Smooth muscle cell (in vitro differentiated cells): Measurements from ENCODE around the gene HAP1. TPM values are rescaled to one million over a fixed set of nuclear protein-coding genes. Genes with fewer than 3 reads are reported as not detected.

Experiments used
- DNase-seq: peaks from one replicate; lab custom pipeline; 2025; ENCODE audit not compliant: unreplicated experiment; lab: John Stamatoyannopoulos, UW
- H2AFZ ChIP-seq: fragments of 200-600 bp; sonication (generic); 2 replicates; pipeline ENCODE4 v1.6.0; 2016; ENCODE audit warnings: antibody characterized with exemption, low read depth, mild to moderate bottlenecking
- H3F3A ChIP-seq: fragments of 200-600 bp; sonication (generic); 2 replicates; pipeline ENCODE4 v1.6.0; 2017; ENCODE audit warnings: antibody characterized with exemption, low read depth
- H3K27ac ChIP-seq: fragments of 200-600 bp; sonication (generic); 2 replicates; pipeline ENCODE4 v1.5.1; 2016; ENCODE audit warnings: low read depth, mild to moderate bottlenecking
- H3K27me3 ChIP-seq: fragments of 200-600 bp; sonication (generic); 2 replicates; pipeline ENCODE4 v1.6.1; 2016; ENCODE audit warnings: low read depth, mild to moderate bottlenecking
- H3K36me3 ChIP-seq: fragments of 200-600 bp; sonication (generic); 2 replicates; pipeline ENCODE4 v1.5.1; 2016; ENCODE audit warnings: low read depth
- H3K4me1 ChIP-seq: fragments of 200-600 bp; sonication (generic); 2 replicates; pipeline ENCODE4 v1.5.1; 2016; ENCODE audit warnings: low read depth
- H3K4me2 ChIP-seq: fragments of 200-600 bp; sonication (generic); 2 replicates; pipeline ENCODE4 v1.6.0; 2016; ENCODE audit warnings: mild to moderate bottlenecking
- H3K4me3 ChIP-seq: fragments of 200-600 bp; sonication (generic); 2 replicates; pipeline ENCODE4 v1.5.1; 2016; ENCODE audit warnings: mild to moderate bottlenecking
- H3K79me2 ChIP-seq: fragments of 200-600 bp; sonication (generic); 2 replicates; pipeline ENCODE4 v1.6.0; 2016; ENCODE audit warnings: low read depth, mild to moderate bottlenecking
- H3K9ac ChIP-seq: fragments of 200-600 bp; sonication (generic); 2 replicates; pipeline ENCODE4 v1.6.0; 2016; ENCODE audit warnings: low read depth
- H3K9me3 ChIP-seq: fragments of 200-600 bp; sonication (generic); replicated peaks from 2 replicates; pipeline ENCODE4 v1.5.1; 2016; ENCODE audit warnings: low read depth
- H4K20me1 ChIP-seq: fragments of 200-600 bp; sonication (generic); 2 replicates; pipeline ENCODE4 v1.6.0; 2016; ENCODE audit warnings: low read depth
- CTCF ChIP-seq: fragments of 200-600 bp; sonication (generic); IDR thresholded peaks from 2 replicates; pipeline ENCODE4 v1.5.1; 2017; ENCODE audit warnings: borderline replicate concordance, mild to moderate bottlenecking, antibody characterized with exemption; ENCODE audit not compliant: insufficient read depth, poor library complexity, severe bottlenecking
- WGBS: methylation state at CpG from one replicate; pipeline ENCODE4 v1.1.7; 2016; ENCODE audit warnings: low lambda C conversion rate; 5-methylcytosine and 5-hydroxymethylcytosine counted together
- polyA plus RNA-seq: library from polyadenylated mRNA; unstranded; fragments of >200 nt; fragmentation: Nextera tagmentation; extraction: Ambion mirVana; gene quantifications from 2 replicates; pipeline ENCODE4 v1.2.1, GENCODE V29; 2016
- total RNA-seq: library from RNA; depleted of rRNA; stranded (reverse); fragments of >200 nt; gene quantifications from 2 replicates; pipeline ENCODE4 v1.2.3, GENCODE V29; 2014

HAP1 gene
- total and polyA plus RNA-seq, 2 experiments from 2014 or later, result 0.36 to 0.73 TPM

DNA sequence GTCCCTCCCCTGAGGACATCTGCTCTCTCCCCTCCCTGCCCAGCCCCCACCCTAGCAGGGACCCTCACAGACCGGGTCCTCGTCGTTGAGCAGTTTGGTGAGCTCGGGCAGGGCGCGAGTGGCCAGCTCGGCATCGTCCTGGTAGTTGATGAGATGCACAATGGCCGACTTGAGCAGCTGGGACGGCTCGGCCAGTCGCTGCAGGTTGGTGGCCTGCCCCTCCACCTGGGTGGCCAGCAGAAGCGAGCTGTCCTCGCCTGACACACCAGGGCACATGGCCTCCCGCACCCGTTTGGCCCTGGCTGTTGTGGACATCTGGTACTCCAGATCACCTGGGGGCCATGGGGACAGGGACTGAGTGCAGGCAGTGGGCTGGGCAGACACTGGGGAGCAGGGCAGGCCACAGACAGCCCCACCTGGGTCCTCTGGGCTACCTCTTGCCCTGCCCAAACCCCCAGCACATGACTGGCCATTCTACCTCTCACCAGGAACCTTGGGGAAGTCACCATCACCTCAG is 35.0 kb upstream of the HAP1 start:
- Histone ChIP-seq H3K4me3 (no peak overlapping the region), H2AFZ (no peak overlapping the region), H3K27ac (no peak overlapping the region), H3K4me1 (no peaks in the 10 kb centered on the region), H3K9ac (no peak overlapping the region), H3F3A (peaks cover 5% of the 10 kb centered on the region), H3K9me3 (no peaks in the 10 kb centered on the region), H3K4me2 (no peak overlapping the region), H4K20me1 (peaks cover 85% of the 10 kb centered on the region), H3K36me3 (peaks cover 17% of the 10 kb centered on the region), H3K27me3 (no peaks in the 10 kb centered on the region), H3K79me2 (peaks cover 31% of the 10 kb centered on the region)
- no peak for DNase-seq
- TF ChIP-seq CTCF, result no peak
- 94% methylated on average over 14 of the region's 16 CpGs for WGBS

DNA sequence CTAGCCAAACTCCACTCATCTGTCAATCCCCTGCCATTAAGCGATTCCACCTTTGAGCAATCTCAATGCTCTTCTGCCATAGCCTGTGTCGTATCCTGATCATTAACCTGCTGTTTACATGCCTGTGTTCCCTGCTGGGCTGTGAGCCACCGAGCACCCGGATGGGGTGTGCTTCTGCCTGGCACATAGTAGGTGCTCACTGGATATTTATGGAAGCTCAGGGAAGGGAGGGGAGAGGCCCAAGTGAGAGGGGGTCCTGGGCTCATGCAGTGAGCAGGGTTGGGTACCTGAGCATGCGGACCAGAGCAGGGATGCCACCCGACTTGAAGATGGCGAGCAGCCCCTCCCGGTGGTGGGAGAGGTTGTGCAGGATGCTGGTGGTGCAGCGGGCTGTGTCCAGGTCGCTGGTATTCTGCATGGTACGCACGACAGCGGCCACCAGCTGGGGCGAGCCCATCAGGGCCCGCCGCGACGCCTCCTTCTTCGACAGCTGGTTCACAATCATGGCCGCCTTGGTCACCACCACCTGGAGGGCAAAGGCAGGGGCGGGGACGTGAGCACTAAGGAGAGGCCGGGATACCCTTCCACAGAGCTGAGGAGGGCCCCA is 34.3 kb upstream of the HAP1 start:
- peaks cover 90% of the 10 kb centered on the region for H4K20me1 ChIP-seq
- no peak overlapping the region for H3K4me2 ChIP-seq
- H2AFZ ChIP-seq, result no peak overlapping the region
- no peaks in the 10 kb centered on the region for H3K4me1 ChIP-seq
- H3K79me2 ChIP-seq, result peaks cover 28% of the 10 kb centered on the region
- H3K27ac ChIP-seq, result no peak overlapping the region
- WGBS, result 97% methylated on average over 22 of the region's 23 CpGs
- no peak for TF ChIP-seq CTCF
- no peak for DNase-seq
- H3K9me3 ChIP-seq, result no peaks in the 10 kb centered on the region
- no peak overlapping the region for H3K4me3 ChIP-seq
- no peak overlapping the region for H3K9ac ChIP-seq
- H3K36me3 ChIP-seq, result peaks cover 17% of the 10 kb centered on the region
- H3F3A ChIP-seq, result peaks cover 5% of the 10 kb centered on the region
- no peaks in the 10 kb centered on the region for H3K27me3 ChIP-seq

DNA sequence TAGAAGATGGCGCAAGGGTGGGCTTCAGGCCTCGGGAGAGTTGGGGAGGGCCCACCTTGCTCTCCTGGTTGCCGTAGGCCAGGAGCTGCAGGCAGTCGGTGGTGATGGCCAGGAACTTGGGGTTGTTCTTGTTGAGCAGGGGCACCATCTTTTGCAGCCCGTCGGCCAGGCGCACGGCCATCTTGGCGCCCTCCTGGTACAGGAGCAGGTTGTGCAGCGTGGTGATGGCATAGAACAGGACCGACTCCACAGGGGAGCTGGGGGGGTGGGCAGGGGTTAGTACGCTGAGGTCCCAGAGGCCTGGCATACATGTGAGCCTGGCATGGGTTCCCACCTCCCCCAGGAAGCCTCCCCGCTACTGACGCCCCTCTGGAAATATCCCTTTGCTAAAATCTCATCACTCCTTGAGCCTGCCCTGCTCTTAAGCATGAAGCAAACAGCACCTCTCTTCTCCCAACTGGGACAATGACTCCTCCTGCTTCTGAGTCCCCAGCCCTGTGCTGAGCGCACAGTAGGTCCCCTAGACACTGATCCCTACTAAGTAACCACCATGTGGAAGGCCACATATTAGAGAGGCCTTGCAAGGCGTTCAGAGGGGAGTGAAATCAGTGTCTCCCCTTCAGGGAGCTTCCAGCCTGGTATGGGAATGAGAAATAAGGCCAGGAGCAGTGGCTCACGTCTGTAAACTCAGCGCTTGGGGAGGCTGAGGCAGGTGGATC is 33.0 kb upstream of the HAP1 start:
- peaks cover 25% of the 10 kb centered on the region for H3K79me2 ChIP-seq
- no peak overlapping the region for H3K4me2 ChIP-seq
- H3K4me1 ChIP-seq, result no peaks in the 10 kb centered on the region
- peaks cover 2% of the 10 kb centered on the region for H3F3A ChIP-seq
- no peak overlapping the region for H3K9ac ChIP-seq
- peaks cover 17% of the 10 kb centered on the region for H3K36me3 ChIP-seq
- H2AFZ ChIP-seq, result no peak overlapping the region
- H3K9me3 ChIP-seq, result no peaks in the 10 kb centered on the region
- H3K27me3 ChIP-seq, result no peaks in the 10 kb centered on the region
- no peak overlapping the region for H3K4me3 ChIP-seq
- peaks cover 94% of the 10 kb centered on the region for H4K20me1 ChIP-seq
- no peak for TF ChIP-seq CTCF
- no peak overlapping the region for H3K27ac ChIP-seq
- no peak for DNase-seq
- 96% methylated on average over 15 of the region's 18 CpGs for WGBS

DNA sequence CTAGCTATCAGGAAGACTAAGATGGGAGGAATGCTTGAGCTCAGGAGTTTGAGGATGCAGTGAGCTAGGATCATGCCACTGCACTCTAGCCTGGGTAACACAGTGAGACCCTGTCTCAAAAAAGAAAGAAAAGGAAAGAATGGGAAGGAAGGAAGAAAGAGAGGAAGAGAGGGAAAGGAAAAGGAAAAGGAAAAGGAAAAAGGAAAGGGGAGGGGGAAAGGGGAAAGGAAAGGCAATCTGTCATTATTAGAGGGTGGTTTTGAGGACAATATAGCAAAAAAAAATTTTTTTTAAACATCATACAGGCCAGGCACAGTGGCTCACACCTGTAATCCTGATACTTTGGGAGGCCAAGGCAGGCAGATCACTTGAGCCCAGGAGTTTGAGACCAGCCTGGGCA is 31.7 kb upstream of the HAP1 start:
- Histone ChIP-seq H2AFZ (no peak overlapping the region), H3K9ac (no peak overlapping the region), H3F3A (no peaks in the 10 kb centered on the region), H3K9me3 (no peaks in the 10 kb centered on the region), H3K4me2 (no peak overlapping the region), H3K79me2 (peaks cover 12% of the 10 kb centered on the region), H3K36me3 (peaks cover 17% of the 10 kb centered on the region), H3K27ac (no peak overlapping the region), H4K20me1 (peaks cover 94% of the 10 kb centered on the region), H3K4me1 (no peaks in the 10 kb centered on the region), H3K4me3 (no peak overlapping the region), H3K27me3 (no peaks in the 10 kb centered on the region)
- TF ChIP-seq CTCF, result no peak
- no peak for DNase-seq
